GM19452 (cell line): ENCODE data around the gene SMIM32.
A peak's percentile ranks its signal among the peaks of the same experiment; 100 is the strongest.

Experiments
- ATAC-seq: cut with Tn5 transposase; IDR thresholded peaks from one replicate; pipeline ENCODE4 v1.9.1; 2021; ENCODE audit not compliant: unreplicated experiment

SMIM32 gene

GRCh38 chr5:136192526-136193321 is at the start of gene SMIM32:
TSS of gene SMIM32 (minus strand) at chr5:136193162. CDS start at chr5:136192524, 638 bp downstream.
- no peak for ATAC-seq

GRCh38 chr5:136242611-136243010 is 49.6 kb upstream of the SMIM32 start:
- ATAC-seq, result peak; percentile 76

- ATAC-seq, result peak; percentile 68
Observed at GRCh38 chr5:136242136-136242535, 49.2 kb upstream of the SMIM32 start.

- ATAC-seq, result no peak
Observed at GRCh38 chr5:136240894-136241293, 47.9 kb upstream of the SMIM32 start.

GRCh38 chr5:136236479-136237083 is 43.6 kb upstream of the SMIM32 start:
- no peak for ATAC-seq

GRCh38 chr5:136235321-136235720 is 42.4 kb upstream of the SMIM32 start:
- no peak for ATAC-seq

- no peak for ATAC-seq
Observed at GRCh38 chr5:136232316-136232715, 39.4 kb upstream of the SMIM32 start.

- ATAC-seq, result no peak
Observed at GRCh38 chr5:136230176-136230575, 37.2 kb upstream of the SMIM32 start.

GRCh38 chr5:136228136-136228757 is 35.3 kb upstream of the SMIM32 start:
- ATAC-seq, result no peak

- ATAC-seq, result no peak
Observed at GRCh38 chr5:136226401-136226800, 33.4 kb upstream of the SMIM32 start.

GRCh38 chr5:136225796-136226195 is 32.8 kb upstream of the SMIM32 start:
- ATAC-seq, result no peak

- no peak for ATAC-seq
Observed at GRCh38 chr5:136222580-136223235, 29.7 kb upstream of the SMIM32 start.

- no peak for ATAC-seq
Observed at GRCh38 chr5:136221340-136221739, 28.4 kb upstream of the SMIM32 start.

- no peak for ATAC-seq
Observed at GRCh38 chr5:136216230-136216629, 23.3 kb upstream of the SMIM32 start.

- no peak for ATAC-seq
Observed at GRCh38 chr5:136215812-136216211, 22.9 kb upstream of the SMIM32 start.

GRCh38 chr5:136213919-136214493 is 21.0 kb upstream of the SMIM32 start:
- ATAC-seq, result no peak

- ATAC-seq, result peak; percentile 65
Observed at GRCh38 chr5:136212252-136212721, 19.3 kb upstream of the SMIM32 start.

GRCh38 chr5:136211282-136212040 is 18.5 kb upstream of the SMIM32 start:
- ATAC-seq, result no peak

GRCh38 chr5:136210259-136210658 is 17.3 kb upstream of the SMIM32 start:
- ATAC-seq, result no peak

- ATAC-seq, result no peak
Observed at GRCh38 chr5:136209346-136209910, 16.5 kb upstream of the SMIM32 start.
